GM12878 (cell line): Measurements from ENCODE around the gene YJU2. TPM values are rescaled to one million over a fixed set of nuclear protein-coding genes. Genes with fewer than 3 reads are reported as not detected.

Source experiments
- ATAC-seq: fragments of 200-7000 bp; cut with Tn5 transposase; 3 replicates; pipeline ENCODE4 v1.9.1; 2020; ENCODE audit warnings: mild to moderate bottlenecking, moderate library complexity
- BruUV-seq: library from RNA; stranded (reverse); fragments of 400-500 nt; replicated peaks from 2 replicates; lab custom pipeline; 2021; lab: Mats Ljungman, UMichigan
- CTCF ChIA-PET: fragments of 300-600 bp; sonication (Branson Sonifier 250); formaldehyde crosslinking; extraction: SDS; loops from one replicate; lab custom pipeline; 2021; ENCODE audit warnings: inconsistent platforms; lab: Yijun Ruan, JAX
- POLR2A ChIA-PET: fragments of 350-600 bp; formaldehyde crosslinking; extraction: SDS; loops from one replicate; lab custom pipeline; 2021; ENCODE audit warnings: inconsistent platforms; lab: Charles Lee
- RAD21 ChIA-PET: fragments of 300-600 bp; sonication (Branson Sonifier 250); formaldehyde crosslinking; loops from one replicate; lab custom pipeline; 2023; ENCODE audit warnings: antibody characterized with exemption; ENCODE audit not compliant: unreplicated experiment; lab: Charles Lee
- SMC1A ChIA-PET: fragments of 300-600 bp; sonication (Branson Sonifier 250); formaldehyde crosslinking; loops from one replicate; lab custom pipeline; 2023; ENCODE audit not compliant: unreplicated experiment, uncharacterized antibody; lab: Charles Lee
- DNase-seq: peaks from one replicate; pipeline ENCODE4 v3.0.0-alpha.2; 2011; ENCODE audit warnings: low read depth, low spot score
- FAIRE-seq: peaks from 3 replicates; lab custom pipeline; 2011; peaks lifted over from hg19 to GRCh38; lab: Jason Lieb, UNC
- H2AFZ ChIP-seq: 2 replicates; pipeline ENCODE4 v1.6.0; 2011; ENCODE audit warnings: low read depth, low read length, control low read depth; ENCODE audit not compliant: control insufficient read depth
- H3K27ac ChIP-seq: 2 replicates; pipeline ENCODE4 v1.5.1; 2011; ENCODE audit warnings: control low read depth; ENCODE audit not compliant: control insufficient read depth, insufficient read depth
- H3K27me3 ChIP-seq, 2 experiments: replicated peaks in 1 of 2; 2 replicates each; pipeline versions ENCODE4 v1.6.0 to v1.6.1; 2011; ENCODE audit warnings: low read length in 1 of 2; ENCODE audit not compliant: control insufficient read depth in 2 of 2, insufficient read depth in 2 of 2
- H3K36me3 ChIP-seq, 2 experiments: 2 replicates each; pipeline ENCODE4 v1.5.1; 2011; ENCODE audit warnings: low read length in 1 of 2; ENCODE audit not compliant: control insufficient read depth in 2 of 2, insufficient read depth in 2 of 2
- H3K4me1 ChIP-seq: 2 replicates; pipeline ENCODE4 v1.6.1; 2011; ENCODE audit warnings: mild to moderate bottlenecking, low read length, moderate library complexity, mixed read lengths; ENCODE audit not compliant: control insufficient read depth, insufficient read depth
- H3K4me2 ChIP-seq: 2 replicates; pipeline ENCODE4 v1.6.0; 2011; ENCODE audit warnings: control low read depth; ENCODE audit not compliant: control insufficient read depth, insufficient read depth
- H3K4me3 ChIP-seq: fragments of 200-600 bp; sonication (generic); 2 replicates; pipeline ENCODE4 v1.5.1; 2016
- H3K79me2 ChIP-seq: 2 replicates; pipeline ENCODE4 v1.6.0; 2011; ENCODE audit warnings: low read length; ENCODE audit not compliant: control insufficient read depth, insufficient read depth
- H3K9ac ChIP-seq: 2 replicates; pipeline ENCODE4 v1.8.0; 2011; ENCODE audit warnings: low read length, control low read depth, mixed read lengths; ENCODE audit not compliant: control insufficient read depth, insufficient read depth
- H3K9me3 ChIP-seq: replicated peaks from 3 replicates; pipeline ENCODE4 v1.5.1; 2011; ENCODE audit warnings: mild to moderate bottlenecking, low read length; ENCODE audit not compliant: control insufficient read depth, insufficient read depth
- H4K20me1 ChIP-seq: 2 replicates; pipeline ENCODE4 v1.6.0; 2011; ENCODE audit not compliant: control insufficient read depth, insufficient read depth
- CHD2 ChIP-seq: IDR thresholded peaks from 2 replicates; pipeline ENCODE4 v1.6.1; 2011; ENCODE audit warnings: low read depth, low read length, improper control_type of control experiment, borderline replicate concordance
- CTCF ChIP-seq, 3 experiments: IDR thresholded peaks in 2 of 3; conservative IDR thresholded peaks in 1 of 3; 2 replicates each; pipeline ENCODE4 v1.5.1; 2011; ENCODE audit warnings: low read depth in 3 of 3, low read length in 3 of 3, mild to moderate bottlenecking in 3 of 3, control low read depth in 2 of 3, moderate library complexity in 2 of 3, inconsistent platforms in 1 of 3, mixed read lengths in 1 of 3; ENCODE audit not compliant: control insufficient read depth in 2 of 3, insufficient read depth in 1 of 3; ENCODE audit errors: extremely low read depth in 1 of 3
- E4F1 ChIP-seq: fragments of 450-650 bp; IDR thresholded peaks from 2 replicates; pipeline ENCODE4 v1.6.1; 2018; ENCODE audit warnings: borderline replicate concordance, mild to moderate bottlenecking; ENCODE audit not compliant: partially characterized antibody
- FOS ChIP-seq: IDR thresholded peaks from 3 replicates; pipeline ENCODE4 v1.6.1; 2011; ENCODE audit warnings: borderline replicate concordance; ENCODE audit not compliant: insufficient read length; ENCODE audit errors: extremely low read depth
- NFXL1 ChIP-seq: fragments of 450-650 bp; IDR thresholded peaks from 2 replicates; pipeline ENCODE4 v1.6.1; 2017; ENCODE audit warnings: antibody characterized with exemption, mild to moderate bottlenecking, borderline replicate concordance
- RELB ChIP-seq: fragments of 450-650 bp; IDR thresholded peaks from 2 replicates; pipeline ENCODE4 v1.6.1; 2017; ENCODE audit warnings: low read depth, mild to moderate bottlenecking, moderate library complexity
- SIN3A ChIP-seq: IDR thresholded peaks from 2 replicates; pipeline ENCODE4 v1.6.1; 2012; ENCODE audit warnings: low read depth, low read length, improper control_type of control experiment
- SMC3 ChIP-seq: IDR thresholded peaks from 2 replicates; pipeline ENCODE4 v1.6.1; 2011; ENCODE audit warnings: low read length, improper control_type of control experiment, borderline replicate concordance
- SPI1 ChIP-seq: IDR thresholded peaks from 2 replicates; pipeline ENCODE4 v1.6.1; 2011; ENCODE audit warnings: low read depth, mild to moderate bottlenecking, low read length, moderate library complexity, borderline replicate concordance; ENCODE audit not compliant: insufficient read depth
- STAT1 ChIP-seq: fragments of 450-650 bp; conservative IDR thresholded peaks from 2 replicates; pipeline ENCODE4 v1.6.1; 2014; ENCODE audit warnings: antibody characterized with exemption, mild to moderate bottlenecking
- TCF12 ChIP-seq: IDR thresholded peaks from 2 replicates; pipeline ENCODE4 v1.6.1; 2011; ENCODE audit warnings: low read depth, mild to moderate bottlenecking, low read length
- YBX1 ChIP-seq: fragments of 450-650 bp; IDR thresholded peaks from 2 replicates; pipeline ENCODE4 v1.6.1; 2016; ENCODE audit warnings: antibody characterized with exemption
- ZNF622 ChIP-seq: fragments of 450-650 bp; IDR thresholded peaks from 2 replicates; pipeline ENCODE4 v1.6.1; 2017; ENCODE audit warnings: mild to moderate bottlenecking, inconsistent platforms
- WGBS: methylation state at CpG from one replicate; pipeline ENCODE4 v1.1.6; 2016; ENCODE audit warnings: low lambda C conversion rate; ENCODE audit not compliant: insufficient replicate concordance, insufficient coverage; ENCODE audit errors: missing lambda C conversion rate; 5-methylcytosine and 5-hydroxymethylcytosine counted together
- in situ Hi-C: fragments of 300-500 bp; cut with MboI; formaldehyde crosslinking; loops from 9 replicates; pipeline ENCODE4 v1.14.3; 2018; ENCODE audit warnings: mixed read lengths
- intact Hi-C: fragments of 100-400 bp; cut with micrococcal nuclease; formaldehyde crosslinking; loops from one replicate; pipeline ENCODE4 v1.14.2; 2022; ENCODE audit not compliant: unreplicated experiment
- polyA plus RNA-seq, 11 experiments: library from polyadenylated mRNA; depleted of rRNA in 4 of 11; unstranded in 6 of 11; stranded (reverse) in 5 of 11; fragments of >200 nt; fragmentation: Nextera tagmentation in 4 of 11; fragmentation: Illumina TruSeq in 1 of 11; extraction: Ambion mirVana in 4 of 11; extraction: Trizol in 1 of 11; gene quantifications; 1 replicate in 1 of 11; 2 replicates in 10 of 11; pipeline versions ENCODE4 v1.2.1 to v1.2.3, GENCODE V29; 2011 to 2016; ENCODE audit warnings: inconsistent platforms in 2 of 11, missing spikeins in 2 of 11, low read depth in 1 of 11
- total RNA-seq, 4 experiments: library from RNA; depleted of rRNA in 3 of 4; stranded (reverse); fragments of >200 nt in 3 of 4; fragmentation: Illumina TruSeq in 1 of 4; extraction: Trizol in 1 of 4; gene quantifications; 2 replicates each; pipeline versions ENCODE4 v1.2.1 to v1.2.3, GENCODE V29; 2013 to 2021

YJU2 gene
- total and polyA plus RNA-seq, 10 of the 15 experiments (the other 5 are each of a cell fraction or from before 2014, with no cell fraction given): 0.26 to 40.7 (median 23.8) TPM

GRCh38 chr19:4210166-4210731 lies 36.6 kb upstream of the YJU2 start:
- DNase-seq (no peak), ATAC-seq (no peak), FAIRE-seq (no peak)
- no peak for TF ChIP-seq ZNF622
- no peak for TF ChIP-seq CTCF (IDR thresholded peaks at IDR 0.05 in 2 of 3, conservative IDR thresholded peaks at IDR 0.05 in 1 of 3; ENCODE audit: control insufficient read depth in 2 of 3, extremely low read depth in 1 of 3, insufficient read depth in 1 of 3, low read depth in 3 of 3, low read length in 3 of 3)
- no peak for TF ChIP-seq STAT1
- TF ChIP-seq TCF12: no peak
- TF ChIP-seq SMC3: no peak
- TF ChIP-seq FOS: no peak
- no peak for TF ChIP-seq E4F1
- TF ChIP-seq NFXL1: no peak
- TF ChIP-seq CHD2: no peak
- no peak for TF ChIP-seq SPI1
- TF ChIP-seq SIN3A: no peak
- no peak for TF ChIP-seq YBX1
- no peak for TF ChIP-seq RELB
- H3K4me2 ChIP-seq: no peak overlapping the region
- intact Hi-C loops: no loop called here
- H3K27ac ChIP-seq: no peak overlapping the region
- no peaks in the 10 kb centered on the region for H3K9me3 ChIP-seq
- H3K4me3 ChIP-seq: no peak overlapping the region
- BruUV-seq: no TSS peak
- H3K79me2 ChIP-seq: no peaks in the 10 kb centered on the region
- no peaks in the 10 kb centered on the region for H3K36me3 ChIP-seq
- in situ Hi-C loops: no loop called here
- ChIA-PET RAD21 (no interaction called here), SMC1A (no interaction called here), CTCF (interaction anchor here (0.7 to 1.2 kb wide), 2 partner anchors 70 to 426 kb away, joined by 3 read pairs; no protein-coding TSS in a partner anchor), POLR2A (interaction anchor here (0.5 kb wide), 1 partner anchor 33 kb away, joined by 5 read pairs; no protein-coding TSS in a partner anchor)
- H3K4me1 ChIP-seq: peaks cover 11% of the 10 kb centered on the region
- WGBS: 57% methylated on average over 14 of the region's 15 CpGs
- no peak overlapping the region for H2AFZ ChIP-seq
- no peak overlapping the region for H3K9ac ChIP-seq
- no peaks in the 10 kb centered on the region for H3K27me3 ChIP-seq
- H4K20me1 ChIP-seq: no peaks in the 10 kb centered on the region
